LNCaP clone FGC (cell line): ENCODE results near the gene SLITRK3.

Experiments
- DNase-seq: peaks from one replicate; pipeline ENCODE4 v3.0.0-alpha.2; 2011; ENCODE audit warnings: low read depth
- H3K4me3 ChIP-seq: 2 replicates; pipeline ENCODE4 v1.5.1; 2011; ENCODE audit warnings: mild to moderate bottlenecking, low read depth, low read length, control low read depth
- TF ChIP-seq, protein P1 (sequence below): IDR thresholded peaks from 2 replicates; pipeline ENCODE4 v1.5.1; 2012; ENCODE audit warnings: mild to moderate bottlenecking; ENCODE audit not compliant: control insufficient read depth, insufficient read depth; ENCODE audit errors: extremely low read depth

The SLITRK3 gene

DNA sequence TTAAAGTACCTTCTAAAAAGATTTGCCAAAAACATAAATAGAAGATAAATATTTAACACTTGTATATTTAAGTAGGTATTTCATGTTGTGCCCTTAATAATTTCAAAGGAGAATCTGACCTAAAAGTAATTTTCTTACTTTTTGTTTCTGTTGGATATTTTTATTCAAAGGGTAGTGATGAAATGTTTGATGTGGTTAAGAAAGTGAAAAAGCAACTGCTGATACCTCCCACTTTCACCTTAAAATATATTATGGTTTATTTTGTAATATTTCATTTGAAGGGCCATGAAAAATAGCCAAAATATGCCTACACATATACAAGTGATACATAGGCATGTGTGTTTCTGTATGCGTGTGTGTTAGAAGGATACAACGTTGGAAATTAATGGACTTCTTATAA lies 5.8 kb upstream of the SLITRK3 start:
- no peak overlapping the region for H3K4me3 ChIP-seq
- TF ChIP-seq, protein P1, sequence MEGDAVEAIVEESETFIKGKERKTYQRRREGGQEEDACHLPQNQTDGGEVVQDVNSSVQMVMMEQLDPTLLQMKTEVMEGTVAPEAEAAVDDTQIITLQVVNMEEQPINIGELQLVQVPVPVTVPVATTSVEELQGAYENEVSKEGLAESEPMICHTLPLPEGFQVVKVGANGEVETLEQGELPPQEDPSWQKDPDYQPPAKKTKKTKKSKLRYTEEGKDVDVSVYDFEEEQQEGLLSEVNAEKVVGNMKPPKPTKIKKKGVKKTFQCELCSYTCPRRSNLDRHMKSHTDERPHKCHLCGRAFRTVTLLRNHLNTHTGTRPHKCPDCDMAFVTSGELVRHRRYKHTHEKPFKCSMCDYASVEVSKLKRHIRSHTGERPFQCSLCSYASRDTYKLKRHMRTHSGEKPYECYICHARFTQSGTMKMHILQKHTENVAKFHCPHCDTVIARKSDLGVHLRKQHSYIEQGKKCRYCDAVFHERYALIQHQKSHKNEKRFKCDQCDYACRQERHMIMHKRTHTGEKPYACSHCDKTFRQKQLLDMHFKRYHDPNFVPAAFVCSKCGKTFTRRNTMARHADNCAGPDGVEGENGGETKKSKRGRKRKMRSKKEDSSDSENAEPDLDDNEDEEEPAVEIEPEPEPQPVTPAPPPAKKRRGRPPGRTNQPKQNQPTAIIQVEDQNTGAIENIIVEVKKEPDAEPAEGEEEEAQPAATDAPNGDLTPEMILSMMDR: no peak
- DNase-seq: no peak

DNA sequence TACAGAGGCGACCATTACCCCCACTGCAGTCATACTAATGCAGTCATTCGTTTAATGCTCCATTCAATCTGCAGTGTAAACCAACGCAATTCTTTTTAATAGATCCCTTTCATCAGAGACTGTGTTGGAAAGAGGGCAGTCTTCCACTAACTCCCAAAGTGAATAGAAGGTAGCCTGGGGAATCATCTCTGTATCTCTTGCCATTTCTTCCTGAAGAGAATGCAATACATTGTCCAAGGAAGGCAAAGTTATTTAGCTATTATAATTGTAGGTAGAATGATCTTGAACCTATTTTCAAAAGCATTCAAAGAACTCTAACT lies 1.3 kb upstream of the SLITRK3 start:
- TF ChIP-seq, protein P1: no peak
- no peak for DNase-seq
- peak overlapping the region; percentile 57 for H3K4me3 ChIP-seq

DNA sequence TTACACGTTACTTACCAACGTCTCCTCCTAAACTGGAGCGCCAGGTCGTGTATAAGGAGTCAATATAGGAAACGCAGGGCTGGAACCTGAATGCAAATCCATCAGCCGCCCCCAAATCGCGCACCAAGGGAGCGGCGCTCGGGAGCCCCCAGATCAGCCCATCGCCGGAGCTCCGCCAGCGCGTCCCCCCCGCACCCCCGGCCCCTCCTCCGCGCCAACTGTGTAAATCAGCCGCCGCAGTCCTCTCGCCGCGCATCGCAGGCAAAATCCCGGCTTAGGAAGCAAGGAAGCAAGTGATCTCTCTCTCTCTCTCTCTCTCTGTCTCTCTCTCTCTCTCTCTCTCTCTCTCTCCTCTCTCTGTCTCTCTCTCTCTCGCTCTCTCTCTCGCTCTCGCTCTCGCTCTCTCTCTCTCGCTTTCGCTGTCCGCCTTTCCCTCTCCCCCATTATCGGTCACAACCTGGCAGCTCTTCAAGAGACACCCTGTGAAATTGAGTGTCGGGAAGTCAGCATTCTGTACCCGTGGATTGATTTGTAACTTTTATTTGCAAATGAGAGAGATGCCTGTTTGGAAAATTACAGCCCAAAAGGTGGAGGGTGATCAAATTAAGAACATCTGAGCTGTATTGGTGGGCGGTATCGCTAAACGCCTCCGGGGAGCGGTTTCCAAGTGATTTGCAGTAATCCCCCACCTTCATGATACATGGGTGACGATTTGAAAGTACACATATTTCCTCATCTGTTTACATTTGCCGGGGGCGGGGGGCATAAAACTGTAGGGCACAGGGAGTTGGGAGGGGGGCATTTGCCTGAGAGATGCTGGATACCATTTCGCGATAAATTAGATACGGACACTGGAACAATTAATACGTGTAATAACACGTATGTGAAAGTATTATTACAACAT lies 645 bp upstream of the SLITRK3 start:
- TF ChIP-seq, protein P1: 0 out of 2 replicates have a peak, but pooled peaks have one; percentile 5
- H3K4me3 ChIP-seq: peak overlapping the region; percentile 57
- DNase-seq: no peak

DNA sequence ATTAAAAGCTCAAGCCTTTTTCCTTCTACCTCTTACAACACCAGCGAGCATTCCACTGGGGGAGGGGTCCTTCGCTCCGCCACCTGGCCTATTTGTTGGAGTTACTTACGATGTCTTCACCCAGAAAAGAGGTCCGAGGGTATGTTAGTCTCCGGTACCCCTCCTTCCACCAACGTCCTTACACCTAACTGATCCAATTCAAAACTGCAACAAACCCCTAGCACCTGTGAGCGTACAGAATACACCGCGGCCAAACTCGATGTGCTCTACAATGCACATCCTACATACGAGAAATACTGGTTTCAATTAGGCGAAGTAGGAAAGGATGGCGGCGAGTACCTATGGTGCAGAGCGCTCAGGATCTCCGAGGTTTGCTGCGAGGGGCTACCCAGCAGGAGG lies 944 bp downstream of the SLITRK3 start:
- no peak for DNase-seq
- peak overlapping the region; percentile 57 for H3K4me3 ChIP-seq
- TF ChIP-seq, protein P1: no peak

DNA sequence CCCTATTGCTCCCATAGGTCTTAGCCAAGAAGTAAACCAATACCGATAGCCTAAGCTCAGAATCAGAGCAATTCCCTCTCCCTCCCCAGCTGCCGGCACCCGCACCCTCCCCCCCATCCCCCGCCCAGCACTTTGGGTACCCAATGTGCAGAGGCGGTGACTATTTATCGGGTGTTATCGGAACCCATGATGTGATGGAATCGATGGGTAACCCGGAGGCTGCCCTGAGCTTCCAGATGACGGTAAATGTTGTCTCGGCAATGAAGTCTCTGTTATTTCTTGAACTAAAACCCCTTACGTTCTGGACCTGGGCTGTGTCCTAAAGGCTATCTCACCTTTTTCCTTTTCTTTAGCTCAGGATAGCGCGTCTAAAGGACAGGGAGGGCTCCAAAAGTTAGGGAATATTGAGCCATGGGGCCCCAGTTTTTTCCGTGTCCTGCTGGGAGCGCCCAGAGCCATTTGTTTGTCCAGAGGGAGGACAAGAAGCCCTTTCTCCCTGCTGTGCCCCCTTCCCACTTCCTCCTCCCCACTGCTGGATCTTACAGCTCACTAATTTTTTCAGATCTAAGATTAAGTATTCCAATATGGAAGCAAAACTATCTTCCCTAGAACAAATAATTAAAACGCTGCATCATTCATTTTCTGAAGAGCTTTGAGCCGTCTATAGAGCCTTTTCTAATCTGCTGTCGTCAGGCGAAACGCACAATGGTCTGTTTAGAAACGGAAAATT lies 1.5 kb downstream of the SLITRK3 start:
- DNase-seq: no peak
- TF ChIP-seq, protein P1: no peak
- peak overlapping the region; percentile 57 for H3K4me3 ChIP-seq

DNA sequence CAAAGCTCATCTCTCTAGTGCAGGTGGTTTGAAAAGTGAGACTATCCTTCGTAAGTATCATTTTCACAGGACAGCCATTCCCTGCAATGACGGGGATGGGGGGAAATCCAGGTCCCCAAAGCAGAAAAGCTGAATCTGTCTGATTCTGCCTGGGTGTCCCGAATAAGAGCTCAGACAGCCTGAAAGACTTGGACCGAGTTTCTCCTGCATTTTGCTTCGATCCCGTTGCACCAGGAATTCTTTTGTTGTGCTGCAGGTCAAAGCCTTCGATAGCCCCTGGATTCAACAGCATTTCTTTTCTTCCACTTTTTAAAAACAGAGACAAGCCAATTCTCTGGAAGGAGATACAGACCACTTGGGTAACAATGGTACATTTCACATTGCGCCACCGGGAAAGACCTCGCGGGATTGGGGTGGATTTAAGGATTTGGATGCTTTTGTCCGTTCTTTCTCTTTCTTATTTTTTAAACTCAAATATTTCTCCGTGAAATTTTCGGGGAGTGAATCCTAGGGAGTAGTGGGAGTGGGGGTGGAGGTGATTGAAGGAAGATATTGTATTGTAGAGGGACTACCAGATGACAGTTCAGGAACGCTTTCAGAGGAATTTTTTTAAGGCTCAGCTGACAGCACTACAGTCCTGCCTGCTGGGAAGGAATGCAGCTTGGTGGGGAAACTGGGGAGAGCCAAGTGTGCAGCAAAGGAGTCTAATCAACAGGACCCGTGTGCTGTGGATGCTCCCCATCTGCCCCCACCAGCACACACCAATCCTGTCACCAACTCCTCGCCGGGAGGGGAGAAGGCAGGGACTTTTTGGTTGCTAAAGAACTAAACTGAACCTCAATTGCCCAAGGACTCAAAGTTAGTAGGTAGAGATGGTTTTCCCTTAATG lies 2.6 kb downstream of the SLITRK3 start:
- TF ChIP-seq, protein P1: no peak
- H3K4me3 ChIP-seq: peak overlapping the region; percentile 57
- DNase-seq: no peak
